Spleen (tissue), 11 donors: ENCODE data around the gene KRT78. TPM values are rescaled to one million over a fixed set of nuclear protein-coding genes. Genes with fewer than 3 reads are reported as not detected.

Experiments used
- DNase-seq: peaks from one replicate; pipeline ENCODE4 v3.0.0-alpha.2; 2020
- H3K27ac ChIP-seq, 8 donors: fragments of 200-600 bp; sonication (generic) in 7 of 8; 1 replicate in 4 of 8; 2 replicates in 4 of 8; pipeline versions ENCODE4 v1.5.0 to v1.8.0; 2016 to 2021; ENCODE audit warnings: inconsistent platforms in 4 of 8, mild to moderate bottlenecking in 4 of 8, moderate library complexity in 1 of 8
- H3K27me3 ChIP-seq, 7 donors: fragments of 200-600 bp; sonication (generic) in 6 of 7; replicated peaks in 1 of 7; 1 replicate in 4 of 7; 2 replicates in 3 of 7; pipeline versions ENCODE4 v1.5.0 to v1.8.0; 2016 to 2021; ENCODE audit warnings: inconsistent platforms in 3 of 7, mild to moderate bottlenecking in 1 of 7
- H3K36me3 ChIP-seq, 6 donors: fragments of 200-600 bp; sonication (generic) in 5 of 6; 1 replicate in 4 of 6; 2 replicates in 2 of 6; pipeline versions ENCODE4 v1.5.0 to v1.8.0; 2016 to 2021; ENCODE audit warnings: inconsistent platforms in 2 of 6
- H3K4me1 ChIP-seq, 6 donors: fragments of 200-600 bp; sonication (generic) in 5 of 6; 1 replicate in 3 of 6; 2 replicates in 3 of 6; pipeline versions ENCODE4 v1.5.0 to v1.8.0; 2016 to 2021; ENCODE audit warnings: inconsistent platforms in 3 of 6
- H3K4me3 ChIP-seq, 8 donors: fragments of 200-600 bp; sonication (generic) in 7 of 8; 1 replicate in 4 of 8; 2 replicates in 4 of 8; pipeline versions ENCODE4 v1.5.0 to v1.8.0; 2016 to 2021; ENCODE audit warnings: inconsistent platforms in 4 of 8, mild to moderate bottlenecking in 4 of 8, moderate library complexity in 2 of 8
- H3K9me3 ChIP-seq, 8 donors: fragments of 200-600 bp; sonication (generic) in 7 of 8; 1 replicate in 4 of 8; 2 replicates in 4 of 8; pipeline versions ENCODE4 v1.5.0 to v1.8.0; 2016 to 2021; ENCODE audit warnings: inconsistent platforms in 4 of 8
- CTCF ChIP-seq, 11 experiments: fragments of 200-600 bp in 7 of 11; fragments of 450-650 bp in 4 of 11; sonication (generic) in 4 of 11; IDR thresholded peaks in 8 of 11; conservative IDR thresholded peaks in 3 of 11; 1 replicate in 7 of 11; 2 replicates in 4 of 11; pipeline versions ENCODE4 v1.4.0 to v1.8.0; 2016 to 2021; ENCODE audit warnings: antibody characterized with exemption in 11 of 11, inconsistent platforms in 4 of 11, mild to moderate bottlenecking in 1 of 11
- POLR2A ChIP-seq, 3 donors: fragments of 450-650 bp; IDR thresholded peaks; one replicate each; pipeline ENCODE4 v1.5.1; 2017; ENCODE audit warnings: antibody characterized with exemption in 3 of 3, mild to moderate bottlenecking in 1 of 3
- POLR2AphosphoS5 ChIP-seq, 3 donors: sonication (generic); formaldehyde crosslinking; IDR thresholded peaks; one replicate each; pipeline ENCODE4 v1.5.1; 2017; ENCODE audit warnings: antibody characterized with exemption in 3 of 3
- WGBS, 5 donors: extraction: QIAGEN DNeasy Blood & Tissue Kit in 3 of 5; methylation state at CpG; one replicate each; pipeline versions ENCODE4 v1.1.5 to v1.1.7; 2013 to 2018; 5-methylcytosine and 5-hydroxymethylcytosine counted together
- intact Hi-C: fragments of 100-400 bp; cut with DNase I; formaldehyde crosslinking; loops from one replicate; pipeline ENCODE4 v1.15.0; 2023; ENCODE audit warnings: low total_unique reads
- polyA plus RNA-seq, 3 donors: library from polyadenylated mRNA; stranded (reverse); fragments of 200-250 nt; gene quantifications; one replicate each; pipeline ENCODE4 v1.2.1, GENCODE V29; 2013
- total RNA-seq, 7 donors: library from RNA; depleted of rRNA in 3 of 7; stranded (reverse); fragments of >200 nt in 3 of 7; fragmentation: NEBNext Ultra II Directional in 4 of 7; extraction: Animal tissue kit (Norgen Biotek cat#: 25700) in 4 of 7; gene quantifications; one replicate each; pipeline versions ENCODE4 v1.1.0 to v1.2.1, GENCODE V29; 2016 to 2021
- donor health status: healthy with polysubstance abuse.
- donor health status: DM: no; HTN: no; CAD: no; lungs with moderate emphysema.
- donor health status: DM: no; HTN: no; CAD: no.
- donor health status: Bipolar disorder and iron deficiency.
- donor health status: healthy.
- donor health status: DM: no; HTN: no; CAD: no.
- donor health status: DM: yes; HTN: yes; CAD: no.

Gene KRT78
- total and polyA plus RNA-seq, 10 donors = 0.24 to 0.83 TPM; not detected in 8

- no peaks in the 10 kb centered on the region for H3K36me3 ChIP-seq
- no peak overlapping the region for H3K27ac ChIP-seq
- peaks cover 0 to 16% (median 0%) of the 10 kb centered on the region in 7 donors for H3K27me3 ChIP-seq
- peaks cover 0 to 11% (median 1%) of the 10 kb centered on the region in 6 donors for H3K4me1 ChIP-seq
- no peak for TF ChIP-seq POLR2AphosphoS5 (IDR thresholded peaks at IDR 0.05)
- TF ChIP-seq CTCF (IDR thresholded peaks at IDR 0.05 in 8 of 11, conservative IDR thresholded peaks at IDR 0.05 in 3 of 11) = no peak
- no peak for TF ChIP-seq POLR2A (IDR thresholded peaks at IDR 0.05)
- 70 to 76% (median 74%) methylated on average over 6 to 7 of the region's 7 CpGs for WGBS, 5 donors
- intact Hi-C loops = no loop called here
- H3K9me3 ChIP-seq = no peaks in the 10 kb centered on the region
- DNase-seq = peak; percentile 29
- H3K4me3 ChIP-seq = no peak overlapping the region
Observed at GRCh38 chr12:52819731-52820510, 28.9 kb downstream of the KRT78 start.

- WGBS, 5 donors = 44 to 71% (median 65%) methylated on average over 6 to 7 of the region's 7 CpGs
- no peak overlapping the region for H3K4me3 ChIP-seq
- no peaks in the 10 kb centered on the region for H3K9me3 ChIP-seq
- peaks cover 0 to 11% (median 1%) of the 10 kb centered on the region in 6 donors for H3K4me1 ChIP-seq
- TF ChIP-seq POLR2AphosphoS5 (IDR thresholded peaks at IDR 0.05) = no peak
- no peak for TF ChIP-seq POLR2A (IDR thresholded peaks at IDR 0.05)
- no peak for TF ChIP-seq CTCF (IDR thresholded peaks at IDR 0.05 in 8 of 11, conservative IDR thresholded peaks at IDR 0.05 in 3 of 11)
- H3K36me3 ChIP-seq = no peaks in the 10 kb centered on the region
- no peak overlapping the region for H3K27ac ChIP-seq
- intact Hi-C loops = no loop called here
- no peak for DNase-seq
- H3K27me3 ChIP-seq = peaks cover 0 to 16% (median 0%) of the 10 kb centered on the region in 7 donors
Observed at GRCh38 chr12:52818887-52819420, 29.8 kb downstream of the KRT78 start.

- TF ChIP-seq POLR2AphosphoS5 (IDR thresholded peaks at IDR 0.05) (peak in 1 of 3 donors; percentile 18), POLR2A (IDR thresholded peaks at IDR 0.05) (no peak)
- no peaks in the 10 kb centered on the region for H3K36me3 ChIP-seq
- DNase-seq = no peak
- H3K4me3 ChIP-seq = no peak overlapping the region
- H3K27ac ChIP-seq = no peak overlapping the region
- no peaks in the 10 kb centered on the region for H3K9me3 ChIP-seq
- intact Hi-C loops = no loop called here
- H3K4me1 ChIP-seq = peaks cover 0 to 11% (median 1%) of the 10 kb centered on the region in 6 donors
- peaks cover 0 to 16% (median 0%) of the 10 kb centered on the region in 7 donors for H3K27me3 ChIP-seq
- WGBS, 5 donors = 38 to 65% (median 52%) methylated on average over 6 to 7 of the region's 7 CpGs
Observed at GRCh38 chr12:52818388-52818787, 30.4 kb downstream of the KRT78 start.

- 62 to 70% (median 67%) methylated on average over 2 of the region's 2 CpGs for WGBS, 5 donors
- no peak for DNase-seq
- TF ChIP-seq POLR2AphosphoS5 (IDR thresholded peaks at IDR 0.05) (no peak), POLR2A (IDR thresholded peaks at IDR 0.05) (no peak), CTCF (IDR thresholded peaks at IDR 0.05 in 8 of 11, conservative IDR thresholded peaks at IDR 0.05 in 3 of 11) (no peak)
Observed at GRCh38 chr12:52817699-52818238, 31.0 kb downstream of the KRT78 start.

More at GRCh38 chr12:52817699-52818238, 31.0 kb downstream of the KRT78 start:
- peaks cover 0 to 11% (median 1%) of the 10 kb centered on the region in 6 donors for H3K4me1 ChIP-seq
- no peaks in the 10 kb centered on the region for H3K9me3 ChIP-seq
- peaks cover 0 to 16% (median 0%) of the 10 kb centered on the region in 7 donors for H3K27me3 ChIP-seq
- no peaks in the 10 kb centered on the region for H3K36me3 ChIP-seq
- no peak overlapping the region for H3K27ac ChIP-seq
- H3K4me3 ChIP-seq = no peak overlapping the region
- intact Hi-C loops = no loop called here
